ENCODE measurements around the gene ZC3H18. TPM values are rescaled to one million over a fixed set of nuclear protein-coding genes. Genes with fewer than 3 reads are reported as not detected.

The ZC3H18 gene
- 10 to 100 TPM; 23.3 to 33.1 (median 28.0) TPM for polyA plus RNA-seq (ENCODE audit: insufficient read length in 10 of 10)
- long read RNA-seq, donor 1, partial matches to known transcripts = 27 of 101 reads
- long read RNA-seq, donor 1, other reads (novel, unspliced or antisense) = 70 of 101 reads
- long read RNA-seq, donor 2, partial matches to known transcripts = 0 of 2 reads
- long read RNA-seq, donor 2, other reads (novel, unspliced or antisense) = 0 of 2 reads
- long read RNA-seq, donor 3 = 0 reads
- long read RNA-seq, donor 4 = 0 reads
- long read RNA-seq, donor 5, partial matches to known transcripts = 9 of 11 reads
- long read RNA-seq, donor 5, other reads (novel, unspliced or antisense) = 0 of 11 reads
- long read RNA-seq, donor 6, partial matches to known transcripts = 0 of 2 reads
- long read RNA-seq, donor 6, other reads (novel, unspliced or antisense) = 0 of 2 reads
- long read RNA-seq, donor 7, partial matches to known transcripts = 0 of 1 reads
- long read RNA-seq, donor 7, other reads (novel, unspliced or antisense) = 0 of 1 reads
- long read RNA-seq, donor 8, partial matches to known transcripts = 0 of 1 reads
- long read RNA-seq, donor 8, other reads (novel, unspliced or antisense) = 0 of 1 reads
- long read RNA-seq, donor 9 = 0 reads

GRCh38 chr16:88569985-88570690 lies at the start of gene ZC3H18:
Gene ZC3H18, plus strand, starts transcription at chr16:88570403. Its CDS starts 6,721 bp downstream, at chr16:88577124.
- peak; percentile 98 to 99 (median 99) for DNase-seq

- DNase-seq = no peak
Observed at GRCh38 chr16:88521674-88522073, 48.5 kb upstream of the ZC3H18 start.

- no peak for DNase-seq
Observed at GRCh38 chr16:88522276-88522949, 47.8 kb upstream of the ZC3H18 start.

- DNase-seq = no peak
Observed at GRCh38 chr16:88523309-88524161, 46.7 kb upstream of the ZC3H18 start.

GRCh38 chr16:88524274-88524972 lies 45.8 kb upstream of the ZC3H18 start:
- no peak for DNase-seq

- DNase-seq = no peak
Observed at GRCh38 chr16:88524973-88525662, 45.1 kb upstream of the ZC3H18 start.

- no peak for DNase-seq
Observed at GRCh38 chr16:88525663-88525990, 44.6 kb upstream of the ZC3H18 start.

- no peak for DNase-seq
Observed at GRCh38 chr16:88526008-88526905, 43.9 kb upstream of the ZC3H18 start.

- DNase-seq = no peak
Observed at GRCh38 chr16:88526906-88527185, 43.4 kb upstream of the ZC3H18 start.

- peak; percentile 33 to 85 (median 78) for DNase-seq
Observed at GRCh38 chr16:88527186-88527936, 42.8 kb upstream of the ZC3H18 start.

- DNase-seq = no peak
Observed at GRCh38 chr16:88527937-88528743, 42.1 kb upstream of the ZC3H18 start.

GRCh38 chr16:88528902-88529318 lies 41.3 kb upstream of the ZC3H18 start:
- no peak for DNase-seq

GRCh38 chr16:88529596-88529995 lies 40.6 kb upstream of the ZC3H18 start:
- no peak for DNase-seq

GRCh38 chr16:88530051-88530857 lies 39.9 kb upstream of the ZC3H18 start:
- DNase-seq = no peak

- DNase-seq = no peak
Observed at GRCh38 chr16:88530858-88531203, 39.4 kb upstream of the ZC3H18 start.

- DNase-seq = no peak
Observed at GRCh38 chr16:88531346-88531745, 38.9 kb upstream of the ZC3H18 start.
